Measurements from ENCODE around the gene PARD6A. TPM values are rescaled to one million over a fixed set of nuclear protein-coding genes. Genes with fewer than 3 reads are reported as not detected.

PARD6A gene
- total RNA-seq, 1 experiment from 2014 or later: 10.8 TPM

DNA sequence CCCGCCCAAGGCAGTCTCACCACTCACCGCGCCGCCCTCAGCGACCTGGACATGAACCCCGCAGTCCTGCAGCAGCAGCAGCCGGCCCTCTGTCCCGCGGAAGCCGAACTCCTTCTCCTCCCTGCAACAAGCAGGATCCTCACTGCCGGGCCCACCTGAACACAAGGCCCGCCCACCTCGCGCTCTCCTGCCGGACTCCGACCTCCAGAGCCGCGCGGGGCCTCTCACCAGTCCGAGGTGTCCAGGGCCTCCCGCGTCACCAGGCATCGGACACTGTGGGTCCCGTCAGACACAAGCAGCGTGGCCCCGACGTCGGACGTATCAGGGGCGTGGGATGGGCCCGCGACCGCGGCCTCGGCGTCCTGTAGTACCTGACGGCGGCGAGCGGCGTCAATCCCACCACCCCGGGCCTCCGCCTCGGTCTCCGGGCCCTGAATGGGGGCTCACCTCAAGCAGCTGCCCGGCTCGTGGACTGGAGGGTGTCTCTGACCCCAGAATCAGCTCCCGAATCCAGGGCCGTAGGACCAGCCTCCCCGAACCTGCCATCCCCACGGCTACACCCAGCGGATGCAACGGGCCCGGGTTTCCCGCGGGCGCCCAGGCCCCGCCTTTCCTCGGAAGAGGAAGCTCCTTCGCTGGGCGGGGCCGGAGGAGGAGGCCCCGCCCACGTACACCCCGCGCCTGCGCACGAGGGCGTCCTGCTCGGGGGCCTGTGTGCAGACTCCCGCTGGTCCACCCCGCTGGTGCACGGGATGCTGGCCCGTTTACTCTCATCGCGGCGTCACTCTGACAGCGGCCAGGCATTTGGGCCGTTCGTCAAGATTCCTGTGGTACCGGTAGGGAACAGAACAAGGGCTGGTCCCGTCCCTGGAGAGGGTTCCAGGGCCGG is 841 bp upstream of the PARD6A start, which contains the start of gene ACD:
Gene ACD, minus strand, starts transcription at position 586 of the 889 bp plus-strand sequence. Its CDS starts 40 bp downstream, at position 546.
- WGBS (ENCODE audit: extremely low coverage, insufficient read length, low lambda C conversion rate): no CpG with 5 or more reads among the region's 83 CpGs
- Mint-ChIP-seq H3K36me3 (ENCODE audit: insufficient read depth in 1 of 3, low read depth in 3 of 3) (peaks cover 12 to 32% (median 14%) of the 10 kb centered on the region in 3 experiments), H3K4me1 (peaks cover 11 to 22% of the 10 kb centered on the region in 2 experiments)

More for the DNA sequence above, 841 bp upstream of the PARD6A start, which contains the start of gene ACD:
- Mint-ChIP-seq H3K4me3 (peak within 1 kb of the TSS; percentile 85 to 94), H3K27ac (peak within 1 kb of the TSS; percentile 79 to 98 (median 98); a peak in 6 of 7 replicates), H3K9me3 (no peaks in the 10 kb centered on the region; a peak in 1 of 5 replicates), H3K27me3 (ENCODE audit: low read depth) (peaks cover under 1% of the 10 kb centered on the region)
- TF ChIP-seq CTCF (conservative IDR thresholded peaks at IDR 0.05): no peak
- H2BK5ac ChIP-seq (ENCODE audit: insufficient read length, low read length): no peak within 1 kb of the TSS
- H4K20me1 ChIP-seq (ENCODE audit: control insufficient read depth, insufficient read depth, insufficient read length): no peaks in the 10 kb centered on the region
- no peak within 1 kb of the TSS for H2BK120ac ChIP-seq (ENCODE audit: low read depth, low read length, poor library complexity, severe bottlenecking)
- 0 out of 2 replicates have a peak within 1 kb of the TSS, but pooled peaks have one; percentile 54 for H3K14ac ChIP-seq (ENCODE audit: insufficient read depth, low read length)
- H3K23me2 ChIP-seq (ENCODE audit: insufficient read length, low read depth, low read length, poor library complexity, severe bottlenecking): peaks cover 11% of the 10 kb centered on the region
- no peaks in the 10 kb centered on the region for H3K9me3 ChIP-seq (ENCODE audit: control insufficient read depth, low read depth, low read length)
- no peak within 1 kb of the TSS for H2AK5ac ChIP-seq (ENCODE audit: insufficient read length, low read length)
- no peak within 1 kb of the TSS for H2BK12ac ChIP-seq (ENCODE audit: insufficient read length, low read depth, low read length)
- peak within 1 kb of the TSS; percentile 56 for H3K9ac ChIP-seq (ENCODE audit: extremely low read depth, insufficient read length, low read length)
- no peaks in the 10 kb centered on the region for H3K27me3 ChIP-seq (ENCODE audit: insufficient read depth, low read length)
- peak within 1 kb of the TSS; percentile 57 for H3K4me2 ChIP-seq (ENCODE audit: insufficient read depth, insufficient read length, low read length)
- no peak within 1 kb of the TSS for H4K5ac ChIP-seq (ENCODE audit: insufficient read length, low read depth, low read length)
- H3T11ph ChIP-seq (ENCODE audit: low read length): no peak within 1 kb of the TSS
- H3K27ac ChIP-seq (ENCODE audit: insufficient read length, low read depth, low read length): no peak within 1 kb of the TSS
- no peak within 1 kb of the TSS for H2AFZ ChIP-seq (ENCODE audit: low read length)
- H3K23ac ChIP-seq (ENCODE audit: insufficient read length, low read depth, low read length): no peak within 1 kb of the TSS
- no peaks in the 10 kb centered on the region for H3K79me2 ChIP-seq (ENCODE audit: insufficient read depth, low read length)
- no peaks in the 10 kb centered on the region for H3K79me1 ChIP-seq (ENCODE audit: insufficient read depth, low read depth, low read length, poor library complexity, severe bottlenecking)
- H3K56ac ChIP-seq (ENCODE audit: insufficient read length, low read depth, low read length): no peak within 1 kb of the TSS
- no peak within 1 kb of the TSS; the same call in 1 of the 2 replicates for H2BK15ac ChIP-seq (ENCODE audit: low read depth, low read length)
- H4K8ac ChIP-seq (replicated peaks; ENCODE audit: insufficient read length, low read depth, low read length): no peak within 1 kb of the TSS
- no peaks in the 10 kb centered on the region for H3K4me1 ChIP-seq (ENCODE audit: insufficient read depth, low read length)
- peak; percentile 89 for DNase-seq
- H4K91ac ChIP-seq (ENCODE audit: insufficient read length, low read depth, low read length): no peak within 1 kb of the TSS
- H3K4ac ChIP-seq (ENCODE audit: low read depth, low read length): no peak within 1 kb of the TSS
- peak within 1 kb of the TSS; percentile 29 for H3K18ac ChIP-seq (ENCODE audit: insufficient read length, low read depth, low read length)
- no peak within 1 kb of the TSS for H2BK20ac ChIP-seq (ENCODE audit: low read depth, low read length, poor library complexity, severe bottlenecking)
